ENCODE results near the gene FSTL5.

DNA sequence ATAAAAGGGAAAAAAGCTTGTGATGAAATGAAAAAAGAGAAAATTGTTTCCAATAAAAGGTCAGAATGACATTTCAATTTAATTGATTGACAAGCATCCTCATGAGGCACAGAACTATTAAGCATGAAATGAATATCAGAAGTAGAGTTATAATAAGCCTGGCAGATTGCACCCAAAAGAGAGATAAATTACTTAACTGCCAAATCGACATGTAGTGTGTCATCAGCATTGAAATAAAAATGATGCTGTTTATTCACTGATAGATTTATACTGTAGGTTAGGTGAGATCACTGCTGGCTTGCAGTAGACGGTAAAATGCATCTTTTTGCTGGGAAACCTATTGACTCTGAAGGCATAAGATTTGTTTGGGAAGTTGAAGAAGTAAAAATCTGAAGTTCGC lies 507.2 kb downstream of the FSTL5 start:
- no peak for TF ChIP-seq POLR2AphosphoS5 (IDR thresholded peaks at IDR 0.05; ENCODE audit: low read length)
- TF ChIP-seq MAX (IDR thresholded peaks at IDR 0.05; ENCODE audit: low read depth, low read length): no peak
- no peak for TF ChIP-seq PML (IDR thresholded peaks at IDR 0.05; ENCODE audit: low read length)
- TF ChIP-seq RFX5 (IDR thresholded peaks at IDR 0.05; ENCODE audit: low read depth, low read length): no peak
- TF ChIP-seq RB1 (IDR thresholded peaks at IDR 0.05; ENCODE audit: borderline replicate concordance): no peak
- TF ChIP-seq POU2F2 (IDR thresholded peaks at IDR 0.05; ENCODE audit: borderline replicate concordance, low read depth, low read length): no peak
- TF ChIP-seq, protein P1, sequence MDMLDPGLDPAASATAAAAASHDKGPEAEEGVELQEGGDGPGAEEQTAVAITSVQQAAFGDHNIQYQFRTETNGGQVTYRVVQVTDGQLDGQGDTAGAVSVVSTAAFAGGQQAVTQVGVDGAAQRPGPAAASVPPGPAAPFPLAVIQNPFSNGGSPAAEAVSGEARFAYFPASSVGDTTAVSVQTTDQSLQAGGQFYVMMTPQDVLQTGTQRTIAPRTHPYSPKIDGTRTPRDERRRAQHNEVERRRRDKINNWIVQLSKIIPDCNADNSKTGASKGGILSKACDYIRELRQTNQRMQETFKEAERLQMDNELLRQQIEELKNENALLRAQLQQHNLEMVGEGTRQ (IDR thresholded peaks at IDR 0.05; ENCODE audit: borderline replicate concordance, low read depth, low read length): no peak
- no peak for TF ChIP-seq NR2C2 (IDR thresholded peaks at IDR 0.05; ENCODE audit: borderline replicate concordance, control insufficient read depth, insufficient read length, low read depth)
- no peak for TF ChIP-seq EP300 (IDR thresholded peaks at IDR 0.05; ENCODE audit: borderline replicate concordance in 1 of 2, control insufficient read depth in 1 of 2, low read depth in 2 of 2, low read length in 2 of 2)
- TF ChIP-seq, protein P2, sequence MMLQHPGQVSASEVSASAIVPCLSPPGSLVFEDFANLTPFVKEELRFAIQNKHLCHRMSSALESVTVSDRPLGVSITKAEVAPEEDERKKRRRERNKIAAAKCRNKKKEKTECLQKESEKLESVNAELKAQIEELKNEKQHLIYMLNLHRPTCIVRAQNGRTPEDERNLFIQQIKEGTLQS (IDR thresholded peaks at IDR 0.05; ENCODE audit: borderline replicate concordance, extremely low read depth, low read depth, low read length): no peak
- TF ChIP-seq SIN3A (IDR thresholded peaks at IDR 0.05; ENCODE audit: low read depth, low read length): no peak
- TF ChIP-seq MTA3 (IDR thresholded peaks at IDR 0.05; ENCODE audit: borderline replicate concordance, low read length): no peak
- no peak for TF ChIP-seq CTCF (IDR thresholded peaks at IDR 0.05 in 2 of 3, conservative IDR thresholded peaks at IDR 0.05 in 1 of 3; ENCODE audit: control insufficient read depth in 2 of 3, extremely low read depth in 1 of 3, insufficient read depth in 1 of 3, low read depth in 3 of 3, low read length in 3 of 3)

All from GM12878 (cell line).